Measurements from ENCODE around the gene MTMR3. TPM values are rescaled to one million over a fixed set of nuclear protein-coding genes. Genes with fewer than 3 reads are reported as not detected.

The MTMR3 gene
- total and polyA plus RNA-seq, 9 donors, result 21.4 to 66.2 (median 47.8) TPM

- Histone ChIP-seq H3K4me3 (no peak overlapping the region), H3K4me1 (ENCODE audit: insufficient read depth) (no peaks in the 10 kb centered on the region), H3K27me3 (no peaks in the 10 kb centered on the region), H3K36me3 (no peaks in the 10 kb centered on the region), H3K27ac (no peak overlapping the region), H3K9me3 (no peaks in the 10 kb centered on the region)
- DNase-seq, result no peak
- TF ChIP-seq EP300 (IDR thresholded peaks at IDR 0.05), result no peak
- TF ChIP-seq POLR2A (IDR thresholded peaks at IDR 0.05), result no peak
- no peak for TF ChIP-seq CTCF (IDR thresholded peaks at IDR 0.05)
- WGBS, 3 donors, result 34 to 53% (median 35%) methylated on average over 2 of the region's 2 CpGs
- intact Hi-C loops (cut with DNase I), result no loop called here
Observed at GRCh38 chr22:29842740-29843139, 40.2 kb upstream of the MTMR3 start.

- H3K9me3 ChIP-seq, result no peaks in the 10 kb centered on the region
- no peak overlapping the region for H3K27ac ChIP-seq
- 94 to 100% (median 97%) methylated on average over 2 of the region's 2 CpGs for WGBS, 3 donors
- H3K36me3 ChIP-seq, result no peaks in the 10 kb centered on the region
- intact Hi-C loops (cut with DNase I), result no loop called here
- DNase-seq, result no peak
- no peaks in the 10 kb centered on the region for H3K27me3 ChIP-seq
- no peaks in the 10 kb centered on the region for H3K4me1 ChIP-seq (ENCODE audit: insufficient read depth)
- TF ChIP-seq CTCF (IDR thresholded peaks at IDR 0.05) (no peak), POLR2A (IDR thresholded peaks at IDR 0.05) (no peak), EP300 (IDR thresholded peaks at IDR 0.05) (no peak)
- H3K4me3 ChIP-seq, result no peak overlapping the region
Observed at GRCh38 chr22:29846290-29846689, 36.7 kb upstream of the MTMR3 start.

- TF ChIP-seq EP300 (IDR thresholded peaks at IDR 0.05) (no peak), CTCF (IDR thresholded peaks at IDR 0.05) (no peak), POLR2A (IDR thresholded peaks at IDR 0.05) (no peak)
- H3K9me3 ChIP-seq, result no peaks in the 10 kb centered on the region
- H3K27me3 ChIP-seq, result no peaks in the 10 kb centered on the region
- intact Hi-C loops (cut with DNase I), result no loop called here
- no peaks in the 10 kb centered on the region for H3K4me1 ChIP-seq (ENCODE audit: insufficient read depth)
- H3K27ac ChIP-seq, result no peak overlapping the region
- H3K4me3 ChIP-seq, result no peak overlapping the region
- 60 to 61% (median 60%) methylated on average over 3 of the region's 3 CpGs for WGBS, 3 donors
- no peaks in the 10 kb centered on the region for H3K36me3 ChIP-seq
- DNase-seq, result no peak
Observed at GRCh38 chr22:29848111-29848510, 34.9 kb upstream of the MTMR3 start.

GRCh38 chr22:29854432-29854831 lies 28.5 kb upstream of the MTMR3 start:
- Histone ChIP-seq H3K9me3 (no peaks in the 10 kb centered on the region), H3K27me3 (no peaks in the 10 kb centered on the region), H3K4me3 (no peak overlapping the region), H3K36me3 (no peaks in the 10 kb centered on the region), H3K27ac (no peak overlapping the region), H3K4me1 (ENCODE audit: insufficient read depth) (no peaks in the 10 kb centered on the region)
- no peak for TF ChIP-seq CTCF (IDR thresholded peaks at IDR 0.05)
- no peak for TF ChIP-seq EP300 (IDR thresholded peaks at IDR 0.05)
- no peak for DNase-seq
- WGBS, 3 donors, result 76 to 78% (median 76%) methylated on average over 3 of the region's 3 CpGs
- intact Hi-C loops (cut with DNase I), result no loop called here
